GM08714 (cell line): ENCODE results near the gene ASB2.
A peak's percentile ranks its signal among the peaks of the same experiment; 100 is the strongest.

Source experiments
- H3K4me3 ChIP-seq: fragments of 200-500 bp; sonication (Bioruptor generic); 2 replicates; pipeline ENCODE4 v1.5.1; 2014; ENCODE audit warnings: mild to moderate bottlenecking, low read length, inconsistent platforms
- ZNF274 ChIP-seq: IDR thresholded peaks from 2 replicates; pipeline ENCODE4 v1.6.1; 2012; ENCODE audit warnings: mild to moderate bottlenecking, low read depth, low read length

The ASB2 gene

GRCh38 chr14:93957333-93957710 lies 19.0 kb downstream of the ASB2 start:
- TF ChIP-seq ZNF274, result no peak
- H3K4me3 ChIP-seq, result no peak overlapping the region; the same call in 1 of the 2 replicates

GRCh38 chr14:93956514-93957332 lies 19.6 kb downstream of the ASB2 start:
- peak overlapping the region; percentile 45; the same call in 1 of the 2 replicates for H3K4me3 ChIP-seq
- no peak for TF ChIP-seq ZNF274

- H3K4me3 ChIP-seq, result peak overlapping the region; percentile 45; the same call in 1 of the 2 replicates
- TF ChIP-seq ZNF274, result no peak
Observed at GRCh38 chr14:93955850-93956481, 20.4 kb downstream of the ASB2 start.

- H3K4me3 ChIP-seq, result peak overlapping the region; percentile 45; the same call in 1 of the 2 replicates
- TF ChIP-seq ZNF274, result no peak
Observed at GRCh38 chr14:93954900-93955849, 21.2 kb downstream of the ASB2 start.

GRCh38 chr14:93954516-93954830 lies 21.9 kb downstream of the ASB2 start:
- H3K4me3 ChIP-seq, result peak overlapping the region; percentile 19; the same call in 1 of the 2 replicates
- TF ChIP-seq ZNF274, result no peak

- peak overlapping the region; percentile 19; the same call in 1 of the 2 replicates for H3K4me3 ChIP-seq
- TF ChIP-seq ZNF274, result no peak
Observed at GRCh38 chr14:93953739-93954515, 22.4 kb downstream of the ASB2 start.

GRCh38 chr14:93953263-93953662 lies 23.1 kb downstream of the ASB2 start:
- H3K4me3 ChIP-seq, result no peak overlapping the region; the same call in 1 of the 2 replicates
- no peak for TF ChIP-seq ZNF274

GRCh38 chr14:93952829-93953228 lies 23.5 kb downstream of the ASB2 start:
- H3K4me3 ChIP-seq, result no peak overlapping the region
- no peak for TF ChIP-seq ZNF274

- TF ChIP-seq ZNF274, result no peak
- no peak overlapping the region for H3K4me3 ChIP-seq
Observed at GRCh38 chr14:93951635-93952540, 24.5 kb downstream of the ASB2 start.

- TF ChIP-seq ZNF274, result no peak
- no peak overlapping the region for H3K4me3 ChIP-seq
Observed at GRCh38 chr14:93950948-93951634, 25.3 kb downstream of the ASB2 start.

GRCh38 chr14:93949511-93950075 lies 26.8 kb downstream of the ASB2 start:
- TF ChIP-seq ZNF274, result no peak
- H3K4me3 ChIP-seq, result no peak overlapping the region

- no peak for TF ChIP-seq ZNF274
- H3K4me3 ChIP-seq, result no peak overlapping the region
Observed at GRCh38 chr14:93947282-93947681, 29.1 kb downstream of the ASB2 start.
